Adrenal gland (tissue), 5 donors: ENCODE measurements around the gene VPS35L.

Experiments used
- POLR2A ChIP-seq, 2 donors: fragments of 450-650 bp; IDR thresholded peaks; one replicate each; pipeline ENCODE4 v1.6.1; 2017; ENCODE audit warnings: antibody characterized with exemption in 2 of 2, mild to moderate bottlenecking in 2 of 2, moderate library complexity in 1 of 2
- TF ChIP-seq, protein P1 (sequence below), 6 experiments: fragments of 450-650 bp in 4 of 6; fragments of 200-600 bp in 2 of 6; sonication (generic) in 1 of 6; IDR thresholded peaks; 1 replicate in 5 of 6; 2 replicates in 1 of 6; pipeline versions ENCODE4 v1.5.1 to v1.8.0; 2016 to 2021; ENCODE audit warnings: antibody characterized with exemption in 6 of 6, mild to moderate bottlenecking in 2 of 6, moderate library complexity in 1 of 6
- donor health status: DM: no; HTN: no; CAD: no.

- TF ChIP-seq, protein P1, sequence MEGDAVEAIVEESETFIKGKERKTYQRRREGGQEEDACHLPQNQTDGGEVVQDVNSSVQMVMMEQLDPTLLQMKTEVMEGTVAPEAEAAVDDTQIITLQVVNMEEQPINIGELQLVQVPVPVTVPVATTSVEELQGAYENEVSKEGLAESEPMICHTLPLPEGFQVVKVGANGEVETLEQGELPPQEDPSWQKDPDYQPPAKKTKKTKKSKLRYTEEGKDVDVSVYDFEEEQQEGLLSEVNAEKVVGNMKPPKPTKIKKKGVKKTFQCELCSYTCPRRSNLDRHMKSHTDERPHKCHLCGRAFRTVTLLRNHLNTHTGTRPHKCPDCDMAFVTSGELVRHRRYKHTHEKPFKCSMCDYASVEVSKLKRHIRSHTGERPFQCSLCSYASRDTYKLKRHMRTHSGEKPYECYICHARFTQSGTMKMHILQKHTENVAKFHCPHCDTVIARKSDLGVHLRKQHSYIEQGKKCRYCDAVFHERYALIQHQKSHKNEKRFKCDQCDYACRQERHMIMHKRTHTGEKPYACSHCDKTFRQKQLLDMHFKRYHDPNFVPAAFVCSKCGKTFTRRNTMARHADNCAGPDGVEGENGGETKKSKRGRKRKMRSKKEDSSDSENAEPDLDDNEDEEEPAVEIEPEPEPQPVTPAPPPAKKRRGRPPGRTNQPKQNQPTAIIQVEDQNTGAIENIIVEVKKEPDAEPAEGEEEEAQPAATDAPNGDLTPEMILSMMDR (IDR thresholded peaks at IDR 0.05): no peak
- TF ChIP-seq POLR2A (IDR thresholded peaks at IDR 0.05): no peak
Observed at GRCh38 chr16:19713697-19714096, 158.2 kb downstream of the VPS35L start.
